KMS-11 (cell line): ENCODE data around the gene PRDM5.

Experiments
- H2AFZ ChIP-seq: fragments of 200-600 bp; sonication (generic); 2 replicates; pipeline ENCODE4 v1.6.1; 2016; ENCODE audit warnings: antibody characterized with exemption, mixed run types, low read depth
- H3K27ac ChIP-seq: fragments of 200-600 bp; sonication (generic); 2 replicates; pipeline ENCODE4 v1.6.1; 2016; ENCODE audit warnings: mild to moderate bottlenecking, mixed run types
- H3K27me3 ChIP-seq: fragments of 200-600 bp; sonication (generic); 2 replicates; pipeline ENCODE4 v1.6.1; 2017; ENCODE audit warnings: mild to moderate bottlenecking, low read depth, mixed run types, moderate library complexity; ENCODE audit not compliant: insufficient read depth
- H3K36me3 ChIP-seq: fragments of 200-600 bp; sonication (generic); 2 replicates; pipeline ENCODE4 v1.6.1; 2017; ENCODE audit warnings: mild to moderate bottlenecking, mixed run types; ENCODE audit not compliant: insufficient read depth
- H3K4me1 ChIP-seq: fragments of 200-600 bp; sonication (generic); 2 replicates; pipeline ENCODE4 v1.6.1; 2016; ENCODE audit warnings: mild to moderate bottlenecking, low read depth, mixed run types; ENCODE audit not compliant: poor library complexity, severe bottlenecking
- H3K4me2 ChIP-seq: fragments of 200-600 bp; sonication (generic); 2 replicates; pipeline ENCODE4 v1.7.0; 2016; ENCODE audit warnings: mild to moderate bottlenecking, mixed run types
- H3K4me3 ChIP-seq: fragments of 200-600 bp; sonication (generic); IDR thresholded peaks from 2 replicates; pipeline ENCODE4 v1.6.1; 2017; ENCODE audit warnings: low read depth, low read length, mixed read lengths; ENCODE audit not compliant: insufficient read depth
- H3K79me2 ChIP-seq: fragments of 200-600 bp; sonication (generic); 2 replicates; pipeline ENCODE4 v1.6.1; 2016; ENCODE audit warnings: low read depth, mixed run types; ENCODE audit not compliant: insufficient read depth
- H3K9ac ChIP-seq: fragments of 200-600 bp; sonication (generic); 2 replicates; pipeline ENCODE4 v1.6.1; 2016; ENCODE audit warnings: mild to moderate bottlenecking, mixed run types
- H4K20me1 ChIP-seq: fragments of 200-600 bp; sonication (generic); 2 replicates; pipeline ENCODE4 v1.6.1; 2016; ENCODE audit warnings: mild to moderate bottlenecking, mixed run types; ENCODE audit not compliant: insufficient read depth
- CTCF ChIP-seq: fragments of 200-600 bp; sonication (generic); conservative IDR thresholded peaks from 2 replicates; pipeline ENCODE4 v1.6.1; 2017; ENCODE audit warnings: low read depth, mild to moderate bottlenecking, antibody characterized with exemption, low read length, moderate library complexity, mixed read lengths

The PRDM5 gene

GRCh38 chr4:120709991-120710390 lies 212.5 kb downstream of the PRDM5 start:
- Histone ChIP-seq H3K4me2 (no peak overlapping the region), H3K9ac (no peak overlapping the region), H3K4me3 (no peak overlapping the region), H3K4me1 (no peaks in the 10 kb centered on the region), H3K27me3 (no peaks in the 10 kb centered on the region), H3K27ac (no peak overlapping the region), H3K79me2 (no peaks in the 10 kb centered on the region), H4K20me1 (no peaks in the 10 kb centered on the region), H3K36me3 (no peaks in the 10 kb centered on the region), H2AFZ (no peak overlapping the region)
- TF ChIP-seq CTCF: no peak

DNA sequence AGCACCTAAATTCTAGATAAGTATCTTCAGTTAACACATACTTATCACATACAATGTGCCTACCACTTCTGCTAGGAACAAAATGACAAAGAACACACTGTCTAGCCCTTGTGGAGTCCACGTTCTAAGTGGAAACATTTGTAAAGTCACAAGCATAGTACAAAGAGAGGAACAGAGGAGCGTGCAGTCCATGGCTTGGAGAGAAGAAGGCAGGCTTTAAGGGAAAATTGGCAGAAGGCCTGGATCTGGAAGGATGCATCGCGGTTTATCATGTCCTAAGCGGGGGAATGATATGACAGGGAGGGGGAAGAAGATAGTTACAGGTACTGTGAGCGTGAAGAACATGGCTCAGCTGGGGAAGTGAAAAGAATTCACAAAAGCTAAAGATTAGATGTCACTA lies 218.0 kb downstream of the PRDM5 start:
- Histone ChIP-seq H3K36me3 (no peaks in the 10 kb centered on the region), H3K4me2 (no peak overlapping the region), H3K4me3 (no peak overlapping the region), H3K79me2 (no peaks in the 10 kb centered on the region), H3K27me3 (no peaks in the 10 kb centered on the region), H4K20me1 (no peaks in the 10 kb centered on the region), H3K27ac (no peak overlapping the region), H2AFZ (no peak overlapping the region), H3K9ac (no peak overlapping the region), H3K4me1 (no peaks in the 10 kb centered on the region)
- TF ChIP-seq CTCF: no peak

GRCh38 chr4:120703908-120704307 lies 218.6 kb downstream of the PRDM5 start:
- Histone ChIP-seq H3K4me1 (no peaks in the 10 kb centered on the region), H3K27me3 (no peaks in the 10 kb centered on the region), H3K36me3 (no peaks in the 10 kb centered on the region), H2AFZ (no peak overlapping the region), H3K9ac (no peak overlapping the region), H4K20me1 (no peaks in the 10 kb centered on the region), H3K27ac (no peak overlapping the region), H3K4me3 (no peak overlapping the region), H3K4me2 (no peak overlapping the region), H3K79me2 (no peaks in the 10 kb centered on the region)
- TF ChIP-seq CTCF: no peak

DNA sequence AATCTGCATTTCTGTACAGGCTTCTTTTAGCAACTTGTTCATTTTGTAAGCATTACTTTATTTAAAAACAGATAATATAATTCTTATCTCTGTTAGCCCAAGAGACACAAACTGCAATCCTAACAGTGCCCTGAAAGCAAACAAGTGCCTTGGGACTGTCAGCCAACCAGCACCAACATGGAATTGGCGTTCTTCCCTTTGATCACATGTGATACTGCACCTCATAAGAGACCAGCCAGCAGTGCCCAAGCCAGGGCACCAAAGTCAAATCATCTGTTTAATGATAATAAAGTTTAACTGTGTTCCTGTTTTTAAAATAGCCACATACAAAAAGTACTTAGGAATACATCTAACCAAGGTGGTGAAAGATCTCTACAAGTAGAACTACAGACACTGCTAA lies 223.2 kb downstream of the PRDM5 start:
- no peak for TF ChIP-seq CTCF
- no peak overlapping the region for H3K27ac ChIP-seq

GRCh38 chr4:120694973-120695372 lies 227.6 kb downstream of the PRDM5 start:
- no peak overlapping the region for H3K4me3 ChIP-seq
- no peak for TF ChIP-seq CTCF
- no peaks in the 10 kb centered on the region for H3K79me2 ChIP-seq
- H3K9ac ChIP-seq: no peak overlapping the region
- no peaks in the 10 kb centered on the region for H3K27me3 ChIP-seq
- H2AFZ ChIP-seq: no peak overlapping the region
- no peaks in the 10 kb centered on the region for H4K20me1 ChIP-seq
- no peak overlapping the region for H3K4me2 ChIP-seq
- no peaks in the 10 kb centered on the region for H3K4me1 ChIP-seq
- no peak overlapping the region for H3K27ac ChIP-seq
- no peaks in the 10 kb centered on the region for H3K36me3 ChIP-seq

More for the DNA sequence above, 223.2 kb downstream of the PRDM5 start:
- Histone ChIP-seq H3K4me2 (no peak overlapping the region), H3K79me2 (no peaks in the 10 kb centered on the region), H3K27me3 (no peaks in the 10 kb centered on the region), H4K20me1 (no peaks in the 10 kb centered on the region), H3K36me3 (no peaks in the 10 kb centered on the region), H3K4me1 (no peaks in the 10 kb centered on the region), H3K4me3 (no peak overlapping the region), H3K9ac (no peak overlapping the region), H2AFZ (no peak overlapping the region)
